ENCODE results near the gene P3H4. TPM values are rescaled to one million over a fixed set of nuclear protein-coding genes. Genes with fewer than 3 reads are reported as not detected.

Gene P3H4
- polyA plus RNA-seq, 1 donor (not counting 4 experiments of a cell fraction or from before 2014, with no cell fraction given) = 4.2 TPM

- Histone ChIP-seq H4K20me1 (ENCODE audit: control insufficient read depth, extremely low read depth, insufficient read depth, low read length) (no peaks in the 10 kb centered on the region), H3K9me1 (ENCODE audit: control insufficient read depth, extremely low read depth, insufficient read depth, low read length) (no peaks in the 10 kb centered on the region), H3K9ac (ENCODE audit: control insufficient read depth, extremely low read depth, insufficient read depth, low read length) (no peak overlapping the region), H3K27ac (ENCODE audit: control insufficient read depth, insufficient read depth, low read length) (no peak overlapping the region), H3K4me3 (ENCODE audit: control insufficient read depth in 2 of 3, extremely low read depth in 1 of 3, insufficient read depth in 2 of 3, low read depth in 1 of 3, low read length in 3 of 3) (no peak overlapping the region), H3K79me2 (ENCODE audit: control insufficient read depth, insufficient read depth, low read length) (no peaks in the 10 kb centered on the region), H3K4me2 (ENCODE audit: control insufficient read depth, extremely low read depth, insufficient read depth, low read depth, low read length) (no peak overlapping the region), H3K9me3 (ENCODE audit: control insufficient read depth, low read depth, low read length) (no peaks in the 10 kb centered on the region), H3K36me3 (ENCODE audit: control insufficient read depth in 2 of 2, extremely low read depth in 1 of 2, insufficient read depth in 2 of 2, low read length in 2 of 2) (peaks cover 39 to 51% of the 10 kb centered on the region in 2 experiments), H3K4me1 (ENCODE audit: control insufficient read depth, extremely low read depth, insufficient read depth, low read length) (no peaks in the 10 kb centered on the region), H3K27me3 (ENCODE audit: control insufficient read depth, extremely low read depth, insufficient read depth, low read length) (no peaks in the 10 kb centered on the region), H2AFZ (ENCODE audit: control insufficient read depth, low read length) (no peak overlapping the region)
- no peak for DNase-seq (ENCODE audit: low read depth, low spot score)
- FAIRE-seq = no peak
- dilution Hi-C loops (cut with MboI; ENCODE audit: extremely low pct_ligation_motif_present, low sequenced_read_pairs) = no loop called here
- TF ChIP-seq, protein P1, sequence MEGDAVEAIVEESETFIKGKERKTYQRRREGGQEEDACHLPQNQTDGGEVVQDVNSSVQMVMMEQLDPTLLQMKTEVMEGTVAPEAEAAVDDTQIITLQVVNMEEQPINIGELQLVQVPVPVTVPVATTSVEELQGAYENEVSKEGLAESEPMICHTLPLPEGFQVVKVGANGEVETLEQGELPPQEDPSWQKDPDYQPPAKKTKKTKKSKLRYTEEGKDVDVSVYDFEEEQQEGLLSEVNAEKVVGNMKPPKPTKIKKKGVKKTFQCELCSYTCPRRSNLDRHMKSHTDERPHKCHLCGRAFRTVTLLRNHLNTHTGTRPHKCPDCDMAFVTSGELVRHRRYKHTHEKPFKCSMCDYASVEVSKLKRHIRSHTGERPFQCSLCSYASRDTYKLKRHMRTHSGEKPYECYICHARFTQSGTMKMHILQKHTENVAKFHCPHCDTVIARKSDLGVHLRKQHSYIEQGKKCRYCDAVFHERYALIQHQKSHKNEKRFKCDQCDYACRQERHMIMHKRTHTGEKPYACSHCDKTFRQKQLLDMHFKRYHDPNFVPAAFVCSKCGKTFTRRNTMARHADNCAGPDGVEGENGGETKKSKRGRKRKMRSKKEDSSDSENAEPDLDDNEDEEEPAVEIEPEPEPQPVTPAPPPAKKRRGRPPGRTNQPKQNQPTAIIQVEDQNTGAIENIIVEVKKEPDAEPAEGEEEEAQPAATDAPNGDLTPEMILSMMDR (optimal IDR thresholded peaks at IDR 0.05 in 1 of 3, IDR thresholded peaks at IDR 0.05 in 1 of 3, conservative IDR thresholded peaks at IDR 0.05 in 1 of 3; ENCODE audit: extremely low read depth in 1 of 3, insufficient read depth in 2 of 3, low read length in 3 of 3) = no peak
- TF ChIP-seq EZH2 (IDR thresholded peaks at IDR 0.05; ENCODE audit: low read length) = no peak
Measured at GRCh38 chr17:41754066-41754465, 57.7 kb downstream of the P3H4 start.

Other genes starting within 250 kb of the P3H4 start
- gene KRT9, start 239.9 kb downstream of the P3H4 start, polyA plus RNA-seq = 0.85 to 1.6 TPM (median 1.5 TPM) in 3 replicates
- gene KRT14, start 225.1 kb downstream of the P3H4 start, polyA plus RNA-seq = 26,041 to 32,523 TPM (median 29,603 TPM) in 3 replicates
- 1,163 to 4,746 TPM (median 1,851 TPM) in 3 replicates for gene KRT16, start 199.2 kb downstream of the P3H4 start, polyA plus RNA-seq
- gene KRT17, start 187.4 kb downstream of the P3H4 start, polyA plus RNA-seq = 6,440 to 12,579 TPM (median 8,666 TPM) in 3 replicates
- gene EIF1, start 123.1 kb downstream of the P3H4 start, polyA plus RNA-seq = 236 to 308 TPM (median 272 TPM) in 3 replicates
- 0.40 to 4.8 TPM (median 0.87 TPM) in 3 replicates for gene GAST, start 99.6 kb downstream of the P3H4 start, polyA plus RNA-seq
- 0.95 to 2.3 TPM (median 1.6 TPM) in 3 replicates for gene HAP1, start 77.3 kb downstream of the P3H4 start, polyA plus RNA-seq
- 152 to 261 TPM (median 192 TPM) in 3 replicates for gene JUP, start 25.2 kb downstream of the P3H4 start, polyA plus RNA-seq
- gene FKBP10, start 1.1 kb upstream of the P3H4 start, polyA plus RNA-seq = 0.37 to 0.73 TPM (median 0.38 TPM) in 3 replicates
- 83.4 to 109 TPM (median 92.7 TPM) in 3 replicates for gene NT5C3B, start 24.3 kb upstream of the P3H4 start, polyA plus RNA-seq
- gene KLHL10, start 25.9 kb upstream of the P3H4 start, polyA plus RNA-seq = 0.06 to 0.21 TPM (median 0.19 TPM) in 3 replicates
- gene KLHL11, start 53.5 kb upstream of the P3H4 start, polyA plus RNA-seq = 4.7 to 6.7 TPM (median 5.2 TPM) in 3 replicates
- 310 to 444 TPM (median 363 TPM) in 3 replicates for gene ACLY, start 107.0 kb upstream of the P3H4 start, polyA plus RNA-seq
- gene ODAD4, start 118.7 kb upstream of the P3H4 start, polyA plus RNA-seq = 0.07 to 0.20 TPM (median 0.17 TPM) in 3 replicates
- gene CNP, start 154.8 kb upstream of the P3H4 start, polyA plus RNA-seq = 32.4 to 37.8 TPM (median 37.2 TPM) in 3 replicates
- 55.3 to 82.5 TPM (median 67.4 TPM) in 3 replicates for gene DNAJC7, start 205.5 kb upstream of the P3H4 start, polyA plus RNA-seq
- 24.7 to 35.2 TPM (median 26.3 TPM) in 3 replicates for gene NKIRAS2, start 208.1 kb upstream of the P3H4 start, polyA plus RNA-seq
- 0.06 to 0.26 TPM (median 0.12 TPM) in 3 replicates for gene C17orf113, start 238.7 kb upstream of the P3H4 start, polyA plus RNA-seq